Bronchial epithelial cell (primary cell): ENCODE results near the gene SGSH. TPM values are rescaled to one million over a fixed set of nuclear protein-coding genes. Genes with fewer than 3 reads are reported as not detected.

Experiments
- DNase-seq: peaks from one replicate; pipeline ENCODE4 v3.0.0-alpha.2; 2010; ENCODE audit warnings: low read depth
- FAIRE-seq: peaks from 2 replicates; lab custom pipeline; 2011; peaks lifted over from hg19 to GRCh38; lab: Jason Lieb, UNC
- H3K27me3 ChIP-seq: 2 replicates; pipeline ENCODE4 v1.5.1; 2011; ENCODE audit warnings: low read length; ENCODE audit not compliant: control insufficient read depth, insufficient read depth
- H3K36me3 ChIP-seq: 2 replicates; pipeline ENCODE4 v1.5.1; 2011; ENCODE audit warnings: low read length; ENCODE audit not compliant: control insufficient read depth, insufficient read depth
- H3K4me3 ChIP-seq: 2 replicates; pipeline ENCODE4 v1.5.1; 2011; ENCODE audit warnings: mild to moderate bottlenecking, low read depth, low read length, control low read depth
- CTCF ChIP-seq: IDR thresholded peaks from 2 replicates; pipeline ENCODE4 v1.5.1; 2011; ENCODE audit warnings: mild to moderate bottlenecking, moderate library complexity, low read length, control low read depth, inconsistent platforms; ENCODE audit not compliant: insufficient read depth, severe bottlenecking
- total RNA-seq: library from RNA; depleted of rRNA; stranded (reverse); fragments of >200 nt; gene quantifications from 2 replicates; pipeline ENCODE4 v1.2.1, GENCODE V29; 2014

Gene SGSH
- total RNA-seq, 1 donor from 2014 or later: 6.1 TPM

DNA sequence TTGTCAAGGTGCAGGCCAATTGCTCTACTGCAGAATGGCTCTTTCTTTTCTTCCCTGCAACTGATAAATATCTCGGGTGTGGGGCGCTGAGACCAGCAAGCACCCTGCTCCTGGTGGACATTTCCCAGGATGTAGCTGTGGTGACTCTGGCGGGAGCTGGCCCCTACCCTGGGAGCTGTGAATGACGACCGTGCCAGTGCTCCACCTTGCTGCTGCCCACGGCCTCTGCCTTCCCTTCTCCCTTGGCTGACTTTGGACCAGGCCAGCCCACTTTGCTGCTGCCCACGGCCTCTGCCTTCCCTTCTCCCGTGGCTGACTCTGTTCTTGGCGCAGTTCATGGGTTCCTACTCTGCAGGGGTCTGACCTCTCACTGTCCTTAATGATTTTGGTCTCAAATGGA lies 34.2 kb downstream of the SGSH start:
- TF ChIP-seq CTCF: no peak
- no peaks in the 10 kb centered on the region for H3K36me3 ChIP-seq
- no peak overlapping the region for H3K4me3 ChIP-seq
- no peak for FAIRE-seq
- H3K27me3 ChIP-seq: no peaks in the 10 kb centered on the region
- no peak for DNase-seq

DNA sequence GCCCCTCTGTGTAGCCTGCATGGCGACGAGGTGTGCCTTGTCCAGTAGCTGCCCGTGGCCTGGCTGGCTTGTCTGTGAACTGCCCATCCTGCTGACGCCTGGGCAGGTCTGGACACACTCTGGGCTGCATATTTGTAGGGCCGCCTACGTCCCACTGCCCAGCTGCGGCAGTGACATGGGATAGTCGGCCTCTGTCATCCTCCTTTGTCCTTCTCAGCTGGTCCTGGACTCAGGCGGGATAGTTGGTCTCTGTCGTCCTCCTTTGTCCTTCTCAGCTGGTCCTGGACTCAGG lies 35.8 kb downstream of the SGSH start:
- Histone ChIP-seq H3K4me3 (no peak overlapping the region), H3K27me3 (no peaks in the 10 kb centered on the region), H3K36me3 (no peaks in the 10 kb centered on the region)
- no peak for DNase-seq
- FAIRE-seq: no peak
- no peak for TF ChIP-seq CTCF

DNA sequence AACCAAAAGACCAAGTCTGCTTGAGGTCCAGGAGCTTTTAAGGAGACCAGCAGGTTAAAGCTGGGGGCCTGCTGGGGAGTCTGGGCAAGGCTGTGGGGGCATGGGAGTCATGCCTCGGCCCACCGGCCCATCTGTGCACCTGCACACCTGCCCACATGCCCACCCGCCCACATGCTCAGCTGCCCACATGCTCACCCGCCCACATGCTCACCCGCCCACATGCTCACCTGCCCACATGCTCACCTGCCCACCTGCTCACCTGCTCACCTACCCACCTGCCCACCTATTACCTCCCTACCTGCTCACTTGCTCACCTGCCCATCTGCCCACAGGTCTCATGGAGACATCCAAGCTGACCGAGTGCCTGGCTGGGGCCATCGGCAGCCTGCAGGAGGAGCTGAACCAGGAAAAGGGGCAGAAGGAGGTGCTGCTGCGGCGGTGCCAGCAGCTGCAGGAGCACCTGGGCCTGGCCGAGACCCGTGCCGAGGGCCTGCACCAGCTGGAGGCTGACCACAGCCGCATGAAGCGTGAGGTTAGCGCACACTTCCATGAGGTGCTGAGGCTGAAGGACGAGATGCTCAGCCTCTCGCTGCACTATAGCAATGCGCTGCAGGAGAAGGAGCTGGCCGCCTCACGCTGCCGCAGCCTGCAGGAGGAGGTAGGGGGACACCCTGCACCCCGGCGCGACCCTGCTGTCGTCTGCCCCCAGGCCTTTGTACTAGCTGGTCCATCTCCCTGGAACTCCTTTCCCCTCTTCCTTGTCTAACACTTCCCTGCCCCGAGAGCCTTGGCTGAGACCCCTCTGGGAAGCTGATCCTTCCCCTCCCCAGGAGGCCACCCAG lies 36.3 kb downstream of the SGSH start:
- TF ChIP-seq CTCF: no peak
- Histone ChIP-seq H3K4me3 (no peak overlapping the region), H3K36me3 (no peaks in the 10 kb centered on the region), H3K27me3 (no peaks in the 10 kb centered on the region)
- no peak for FAIRE-seq
- no peak for DNase-seq

DNA sequence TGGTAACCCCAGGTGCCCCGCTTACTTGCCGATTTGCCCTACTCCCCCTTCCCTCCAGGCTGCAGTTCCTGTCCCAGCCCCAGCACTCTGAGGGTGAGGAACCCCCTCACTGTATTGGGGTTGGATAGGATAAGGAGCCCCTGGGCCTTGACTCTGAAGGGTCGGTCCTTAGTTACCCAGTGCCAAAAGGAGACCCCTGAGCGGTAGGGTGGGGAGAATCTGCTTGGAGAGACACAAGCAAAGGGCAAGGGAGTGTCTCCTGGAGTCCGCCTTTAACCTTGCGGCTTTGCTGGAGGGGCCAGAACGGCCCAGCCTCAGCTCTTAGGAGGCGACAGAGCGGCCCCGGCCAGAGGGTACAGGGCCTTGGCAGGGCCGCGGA lies 37.3 kb downstream of the SGSH start:
- no peak for FAIRE-seq
- TF ChIP-seq CTCF: no peak
- no peak overlapping the region for H3K4me3 ChIP-seq
- DNase-seq: no peak
- no peaks in the 10 kb centered on the region for H3K27me3 ChIP-seq
- H3K36me3 ChIP-seq: no peaks in the 10 kb centered on the region

- DNase-seq: no peak
- Histone ChIP-seq H3K27me3 (no peaks in the 10 kb centered on the region), H3K4me3 (no peak overlapping the region), H3K36me3 (no peaks in the 10 kb centered on the region)
- no peak for TF ChIP-seq CTCF
- FAIRE-seq: no peak
Measured at GRCh38 chr17:80182118-80182844, 37.9 kb downstream of the SGSH start.
